COLO668 (cell line): ENCODE results near the gene COMMD8.

Experiments used
- DNase-seq: peaks from one replicate; lab custom pipeline; 2025; ENCODE audit not compliant: unreplicated experiment; lab: John Stamatoyannopoulos, UW

Gene COMMD8

GRCh38 chr4:47473141-47473750 lies 9.7 kb upstream of the COMMD8 start:
- no peak for DNase-seq

DNA sequence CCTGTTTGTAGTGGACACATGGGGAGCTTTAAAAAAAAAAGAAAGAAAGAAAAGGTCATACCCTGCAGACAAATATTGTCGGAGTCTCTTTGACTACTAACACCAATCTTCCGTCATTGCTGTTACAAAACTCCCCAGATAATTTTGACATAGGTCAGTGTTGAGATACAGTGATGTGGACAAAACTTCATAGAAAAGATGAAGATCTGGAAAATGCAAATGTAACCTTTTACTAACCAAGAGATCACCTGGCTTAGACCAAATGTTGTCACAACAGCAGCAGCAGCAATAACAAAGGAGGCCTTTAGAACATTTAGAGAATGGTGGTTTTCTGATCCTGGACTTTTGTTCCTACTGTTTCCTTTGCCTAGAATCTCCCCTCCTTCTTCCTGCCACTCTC lies 8.1 kb upstream of the COMMD8 start:
- no peak for DNase-seq

DNA sequence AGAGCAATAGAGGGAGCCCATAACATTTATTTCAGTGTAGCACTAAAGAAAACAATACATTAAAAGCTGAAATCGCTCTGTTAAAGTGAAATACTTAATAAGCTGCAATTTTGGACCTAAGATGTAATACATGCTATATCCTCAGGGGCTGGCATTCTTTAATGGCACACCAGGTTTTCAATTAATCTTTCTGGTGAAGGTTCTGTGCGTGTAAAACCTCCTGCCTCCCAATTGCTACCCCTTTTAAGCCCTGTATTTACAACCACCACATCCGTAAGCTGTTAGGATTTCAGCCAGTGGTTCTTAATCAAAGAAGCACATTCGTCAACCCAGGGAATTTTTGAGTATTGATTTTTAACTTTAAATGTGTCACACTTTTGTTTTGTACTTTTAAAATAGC lies 7.6 kb upstream of the COMMD8 start:
- DNase-seq, result no peak

- DNase-seq, result no peak
Observed at GRCh38 chr4:47469951-47470350, 6.4 kb upstream of the COMMD8 start.

DNA sequence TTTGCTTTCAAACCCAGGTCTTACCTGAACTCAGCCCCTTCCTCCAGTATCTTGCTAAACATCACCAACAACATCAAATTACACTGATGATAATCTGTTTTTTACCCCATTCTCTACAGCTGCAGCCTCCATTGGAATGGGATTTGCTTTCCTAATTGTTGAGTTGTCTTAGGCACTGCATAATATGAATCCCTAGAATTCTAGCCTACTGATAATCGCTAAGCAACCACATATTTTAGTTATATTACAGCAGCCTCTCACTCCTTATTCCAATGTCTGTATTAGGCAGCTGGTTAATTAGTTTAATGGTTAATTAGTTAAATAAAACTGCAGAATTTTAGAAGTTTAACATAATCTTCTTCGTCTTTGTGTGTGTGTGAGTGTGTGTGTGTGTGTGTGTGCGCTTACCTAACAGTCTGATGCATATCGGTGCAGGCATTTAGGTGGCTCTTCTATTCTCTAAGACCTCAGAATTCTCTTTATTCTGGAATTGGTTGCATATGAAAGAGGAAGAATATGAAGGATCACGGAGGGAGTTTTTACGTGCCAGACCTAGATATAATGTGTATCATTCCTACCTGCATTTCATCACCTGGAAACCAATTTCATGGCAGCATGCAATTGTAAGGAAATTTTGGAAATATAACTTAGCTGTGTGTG lies 5.3 kb upstream of the COMMD8 start:
- no peak for DNase-seq

- DNase-seq, result no peak
Observed at GRCh38 chr4:47466056-47466785, 2.7 kb upstream of the COMMD8 start.

DNA sequence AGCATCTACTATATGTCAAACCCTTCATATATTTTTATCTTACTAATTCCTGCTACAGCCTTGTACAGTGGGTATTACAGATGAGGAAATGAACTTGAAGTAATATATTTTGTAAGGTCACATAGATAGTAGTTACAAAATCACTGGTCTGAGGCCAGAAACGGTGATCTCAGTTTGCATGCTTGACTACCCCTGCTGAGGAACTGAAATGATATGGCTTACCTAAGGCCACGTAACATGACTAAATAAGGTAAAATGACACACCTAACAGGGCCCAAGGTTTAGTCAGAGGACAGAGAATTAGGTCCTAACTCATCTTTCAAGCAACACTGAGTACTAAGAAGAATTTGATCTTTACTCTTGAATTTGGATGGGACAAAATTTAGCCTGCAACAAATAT lies 1.5 kb upstream of the COMMD8 start:
- DNase-seq, result no peak

GRCh38 chr4:47462799-47463234 lies 685 bp downstream of the COMMD8 start:
- no peak for DNase-seq

GRCh38 chr4:47451657-47452056 lies 11.8 kb downstream of the COMMD8 start:
- DNase-seq, result no peak

GRCh38 chr4:47444031-47444430 lies 19.5 kb downstream of the COMMD8 start:
- no peak for DNase-seq

GRCh38 chr4:47442980-47443379 lies 20.5 kb downstream of the COMMD8 start:
- no peak for DNase-seq

DNA sequence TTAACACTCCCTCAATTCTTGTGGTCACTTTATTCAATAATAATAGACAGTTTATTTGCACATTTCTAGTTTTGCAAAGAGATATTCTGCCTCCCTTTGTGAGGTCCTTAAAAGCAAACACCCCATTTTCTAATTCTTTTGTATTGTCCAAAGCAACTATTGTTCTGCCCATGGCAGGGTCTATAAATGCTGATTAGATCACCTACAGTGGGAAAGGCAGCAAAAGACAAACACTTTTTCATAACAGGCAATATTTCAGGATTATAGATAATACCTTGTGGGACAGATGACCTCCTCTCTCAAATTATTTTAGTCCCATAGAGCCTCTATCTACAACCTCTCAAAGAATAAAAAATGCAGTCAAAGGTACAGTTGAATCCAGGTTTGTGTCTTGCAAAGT lies 28.6 kb downstream of the COMMD8 start:
- no peak for DNase-seq

DNA sequence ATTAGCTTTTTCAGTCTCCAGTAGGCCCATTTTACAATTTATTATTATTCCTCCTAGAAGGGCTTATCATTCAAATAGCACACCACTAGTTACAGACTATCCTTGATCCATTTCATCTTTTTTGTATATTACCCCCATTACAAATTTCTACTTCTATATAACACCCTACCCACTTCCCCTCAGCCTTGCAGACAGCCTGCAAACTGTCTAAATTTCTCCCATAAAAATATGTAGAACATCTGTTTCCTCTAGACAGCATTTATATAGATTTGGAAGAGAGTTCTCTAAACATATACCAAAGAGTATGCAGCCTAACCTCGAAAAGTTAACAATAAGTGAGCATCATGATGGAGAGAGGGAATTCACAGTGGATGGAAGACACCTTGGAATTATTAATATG lies 30.8 kb downstream of the COMMD8 start:
- no peak for DNase-seq

- no peak for DNase-seq
Observed at GRCh38 chr4:47427935-47428334, 35.6 kb downstream of the COMMD8 start.

DNA sequence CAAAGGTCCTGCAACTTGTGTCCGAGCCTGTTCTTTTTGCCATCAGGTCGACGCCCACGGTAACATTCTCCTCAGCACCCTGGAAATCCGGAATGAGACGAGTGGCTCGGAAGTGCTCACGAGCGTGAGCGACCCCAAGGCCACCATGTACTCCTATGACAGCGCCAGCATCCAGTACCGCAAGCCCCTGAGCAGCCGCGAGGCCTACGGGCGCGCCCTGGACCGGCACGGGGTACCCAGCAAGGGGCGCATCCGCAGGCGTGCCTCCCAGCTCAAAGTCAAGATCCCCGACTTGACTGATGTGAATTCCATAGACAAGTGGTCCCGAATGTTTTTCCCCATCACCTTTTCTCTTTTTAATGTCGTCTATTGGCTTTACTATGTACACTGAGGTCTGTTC lies 37.9 kb downstream of the COMMD8 start:
- no peak for DNase-seq

DNA sequence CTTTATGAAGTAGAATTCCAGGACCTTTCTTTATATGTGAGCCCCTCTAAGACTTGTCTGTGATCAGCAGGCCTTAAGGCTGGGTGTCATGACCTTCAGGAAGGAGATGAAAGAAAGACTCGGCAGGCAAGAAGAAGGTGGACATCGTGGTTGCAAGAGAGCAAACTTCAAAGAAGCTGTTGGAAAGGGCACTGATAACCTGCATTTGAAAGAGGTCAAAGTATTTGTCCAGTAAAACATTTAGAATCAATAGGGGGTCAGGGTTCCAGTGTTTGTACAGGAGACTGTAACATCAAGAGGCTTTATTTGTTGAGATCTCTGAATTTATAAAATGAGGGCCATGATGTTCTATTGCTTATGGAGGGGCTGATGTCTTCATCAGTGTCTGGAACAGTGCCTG lies 44.2 kb downstream of the COMMD8 start:
- DNase-seq, result no peak

DNA sequence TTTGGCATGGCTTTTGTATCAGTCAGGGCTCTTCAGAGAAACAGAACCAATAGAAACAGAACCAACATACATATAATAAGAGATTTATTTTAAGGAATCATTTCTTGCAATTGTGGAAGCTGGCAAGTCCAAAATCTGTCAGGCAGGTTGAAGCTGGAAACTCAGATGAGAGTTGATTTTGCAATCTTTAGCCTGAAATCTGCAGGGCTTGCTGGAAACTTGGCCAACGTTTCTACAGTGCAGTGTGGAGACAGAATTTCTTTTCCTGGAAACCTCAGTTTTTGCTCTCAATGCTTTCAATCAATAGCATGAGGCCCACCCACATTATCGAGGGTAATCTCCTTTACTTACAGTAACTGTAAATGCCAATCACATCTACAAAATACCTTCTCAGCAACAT lies 45.4 kb downstream of the COMMD8 start:
- no peak for DNase-seq

DNA sequence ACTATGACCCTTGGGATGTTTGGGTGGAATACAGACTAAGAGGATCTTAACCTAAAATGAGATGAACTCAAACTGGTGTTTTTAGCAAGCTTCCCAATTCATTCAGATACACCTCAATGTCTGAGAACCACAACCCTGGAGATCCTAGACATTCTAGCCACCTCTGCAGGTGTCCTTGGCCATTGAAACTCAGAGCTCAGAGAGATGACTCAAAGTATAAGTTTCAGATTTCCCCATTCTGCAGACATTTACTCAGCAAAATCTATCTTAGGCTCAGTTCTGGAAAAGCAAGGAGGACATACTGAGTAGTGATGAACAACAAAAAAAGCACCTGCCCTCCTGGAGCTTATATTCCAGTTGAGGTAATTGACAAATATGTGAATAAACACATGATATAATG lies 47.8 kb downstream of the COMMD8 start:
- no peak for DNase-seq

GRCh38 chr4:47413521-47413920 lies 50.0 kb downstream of the COMMD8 start:
- DNase-seq, result peak; percentile 44

DNA sequence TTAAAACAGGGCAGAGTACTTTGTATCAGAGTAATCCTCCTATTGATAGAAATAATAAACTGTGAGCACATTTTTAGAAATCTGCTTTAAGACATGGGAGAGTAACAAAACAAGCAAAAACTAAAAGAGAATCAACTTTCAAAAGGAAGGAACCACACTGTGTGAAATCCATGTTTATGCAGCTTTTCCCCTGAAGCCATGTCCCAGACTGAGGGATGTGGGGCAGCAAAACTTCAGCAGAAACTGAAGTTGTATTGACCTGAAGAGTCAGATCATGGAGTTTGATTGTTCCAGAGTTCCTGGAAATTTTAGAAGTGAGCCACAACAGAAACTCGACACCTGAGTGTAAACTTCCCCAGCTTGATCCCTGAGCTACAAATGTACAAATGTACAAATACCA lies 53.2 kb downstream of the COMMD8 start:
- no peak for DNase-seq

DNA sequence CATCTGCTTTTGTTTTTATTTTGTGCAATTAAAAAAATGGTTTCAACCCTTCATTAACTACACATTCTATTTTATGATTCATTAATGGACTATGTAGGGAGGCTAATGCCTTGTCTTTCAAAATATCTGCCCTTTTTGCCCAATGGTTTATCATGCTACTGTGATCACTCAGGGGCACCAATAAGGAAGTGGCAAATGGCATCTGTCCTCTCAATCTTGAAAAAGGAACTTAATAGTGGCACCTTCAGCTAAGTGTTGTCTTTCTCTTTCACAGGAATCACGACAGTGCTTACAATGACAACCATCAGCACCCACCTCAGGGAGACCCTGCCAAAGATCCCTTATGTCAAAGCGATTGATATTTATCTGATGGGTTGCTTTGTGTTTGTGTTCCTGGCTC lies 57.1 kb downstream of the COMMD8 start:
- no peak for DNase-seq
